Panc1 (cell line): Measurements from ENCODE around the gene NDUFC2. TPM values are rescaled to one million over a fixed set of nuclear protein-coding genes. Genes with fewer than 3 reads are reported as not detected.

Source experiments
- ATAC-seq: fragments of 200-7000 bp; cut with Tn5 transposase; 2 replicates; pipeline ENCODE4 v1.9.1; 2020; ENCODE audit warnings: mild to moderate bottlenecking, moderate library complexity
- BruUV-seq: library from RNA; stranded (reverse); fragments of 400-500 nt; replicated peaks from 2 replicates; lab custom pipeline; 2021; lab: Mats Ljungman, UMichigan
- CTCF ChIA-PET: fragments of 300-600 bp; sonication (Branson Sonifier 250); formaldehyde crosslinking; loops from one replicate; lab custom pipeline; 2022; ENCODE audit warnings: antibody characterized with exemption; lab: Charles Lee
- POLR2A ChIA-PET: fragments of 300-600 bp; sonication (Branson Sonifier 250); formaldehyde crosslinking; loops from one replicate; lab custom pipeline; 2022; ENCODE audit warnings: antibody characterized with exemption; lab: Charles Lee
- DNase-seq: peaks from one replicate; pipeline ENCODE4 v3.0.0-alpha.2; 2010; ENCODE audit warnings: low read depth, low spot score
- H3K27ac ChIP-seq: 2 replicates; pipeline ENCODE4 v1.5.1; 2011; ENCODE audit warnings: mild to moderate bottlenecking, low read length, inconsistent platforms
- H3K27me3 ChIP-seq: fragments of 200-500 bp; sonication (Bioruptor generic); 2 replicates; pipeline ENCODE4 v1.6.0; 2014; ENCODE audit warnings: low read length, inconsistent platforms; ENCODE audit not compliant: control insufficient read depth, insufficient read depth
- H3K36me3 ChIP-seq: fragments of 200-500 bp; sonication (Bioruptor generic); 2 replicates; pipeline ENCODE4 v1.5.1; 2014; ENCODE audit warnings: inconsistent platforms, mild to moderate bottlenecking, low read length, moderate library complexity; ENCODE audit not compliant: control insufficient read depth, insufficient read depth
- H3K4me1 ChIP-seq: 2 replicates; pipeline ENCODE4 v1.5.1; 2011; ENCODE audit warnings: inconsistent platforms, mild to moderate bottlenecking, low read length, moderate library complexity; ENCODE audit not compliant: control insufficient read depth, insufficient read depth
- H3K4me3 ChIP-seq, 2 experiments: 2 replicates each; pipeline ENCODE4 v1.5.1; 2011 to 2012; ENCODE audit warnings: low read depth in 2 of 2, low read length in 2 of 2, mild to moderate bottlenecking in 2 of 2, inconsistent platforms in 1 of 2, moderate library complexity in 1 of 2
- H3K9me3 ChIP-seq: fragments of 200-500 bp; sonication (Bioruptor generic); 2 replicates; pipeline ENCODE4 v1.5.1; 2014; ENCODE audit warnings: low read depth, mild to moderate bottlenecking, inconsistent platforms, low read length, moderate library complexity; ENCODE audit not compliant: control insufficient read depth, insufficient read depth
- POLR2AphosphoS5 ChIP-seq: IDR thresholded peaks from 2 replicates; pipeline ENCODE4 v1.6.1; 2012; ENCODE audit warnings: mild to moderate bottlenecking, low read depth, low read length, moderate library complexity
- REST ChIP-seq, 2 experiments: IDR thresholded peaks; 2 replicates each; pipeline ENCODE4 v1.6.1; 2011 to 2012; ENCODE audit warnings: low read depth in 2 of 2, control low read depth in 1 of 2, low read length in 1 of 2, mild to moderate bottlenecking in 1 of 2, moderate library complexity in 1 of 2; ENCODE audit not compliant: insufficient read depth in 1 of 2
- SIN3A ChIP-seq: IDR thresholded peaks from 2 replicates; pipeline ENCODE4 v1.6.1; 2012; ENCODE audit warnings: low read depth, mild to moderate bottlenecking, low read length, moderate library complexity, borderline replicate concordance; ENCODE audit not compliant: insufficient read depth
- TCF7L2 ChIP-seq: IDR thresholded peaks from 2 replicates; pipeline ENCODE4 v1.6.1; 2011; ENCODE audit warnings: mild to moderate bottlenecking, low read depth, low read length, inconsistent platforms
- in situ Hi-C: cut with HindIII; loops from 2 replicates; pipeline ENCODE4 v1.10.0; 2016; ENCODE audit warnings: low sequenced_read_pairs, low pct_unique_long_range_greater_than_20kb
- intact Hi-C: fragments of 100-400 bp; cut with micrococcal nuclease; formaldehyde crosslinking; loops from one replicate; pipeline ENCODE4 v1.10.0; 2022; ENCODE audit not compliant: unreplicated experiment
- total RNA-seq: library from RNA; stranded (reverse); gene quantifications from one replicate; pipeline ENCODE4 v1.2.1, GENCODE V29; 2021; ENCODE audit not compliant: unreplicated experiment
- TF ChIP-seq, protein P1 (sequence below): fragments of 450-650 bp; IDR thresholded peaks from 2 replicates; pipeline ENCODE4 v1.5.1; 2017; ENCODE audit warnings: mild to moderate bottlenecking

Gene NDUFC2
- total RNA-seq, 1 experiment from 2014 or later: 308 TPM

DNA sequence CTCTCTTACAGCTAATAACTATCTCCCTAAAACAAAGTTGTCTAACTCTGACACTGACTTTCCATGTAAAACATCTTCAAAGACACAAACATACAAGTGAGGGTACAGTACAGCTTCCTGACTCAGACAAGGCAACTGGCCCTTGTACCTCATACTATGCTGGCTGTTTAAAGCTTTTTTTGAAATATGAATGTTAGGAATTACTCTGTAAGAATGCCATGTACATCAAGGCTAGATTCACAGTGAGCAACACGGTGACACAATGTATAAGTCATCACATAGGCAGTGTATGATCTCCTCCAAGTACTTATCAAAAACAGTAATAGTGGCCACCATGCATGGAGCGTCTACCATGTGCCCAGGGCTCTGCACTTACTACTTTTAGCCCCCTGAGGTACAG lies 31.2 kb upstream of the NDUFC2 start:
- TF ChIP-seq SIN3A: no peak
- no peak for TF ChIP-seq REST (IDR thresholded peaks at IDR 0.05; ENCODE audit: insufficient read depth in 1 of 2, low read depth in 2 of 2, low read length in 1 of 2)
- TF ChIP-seq TCF7L2: no peak
- TF ChIP-seq, protein P1, sequence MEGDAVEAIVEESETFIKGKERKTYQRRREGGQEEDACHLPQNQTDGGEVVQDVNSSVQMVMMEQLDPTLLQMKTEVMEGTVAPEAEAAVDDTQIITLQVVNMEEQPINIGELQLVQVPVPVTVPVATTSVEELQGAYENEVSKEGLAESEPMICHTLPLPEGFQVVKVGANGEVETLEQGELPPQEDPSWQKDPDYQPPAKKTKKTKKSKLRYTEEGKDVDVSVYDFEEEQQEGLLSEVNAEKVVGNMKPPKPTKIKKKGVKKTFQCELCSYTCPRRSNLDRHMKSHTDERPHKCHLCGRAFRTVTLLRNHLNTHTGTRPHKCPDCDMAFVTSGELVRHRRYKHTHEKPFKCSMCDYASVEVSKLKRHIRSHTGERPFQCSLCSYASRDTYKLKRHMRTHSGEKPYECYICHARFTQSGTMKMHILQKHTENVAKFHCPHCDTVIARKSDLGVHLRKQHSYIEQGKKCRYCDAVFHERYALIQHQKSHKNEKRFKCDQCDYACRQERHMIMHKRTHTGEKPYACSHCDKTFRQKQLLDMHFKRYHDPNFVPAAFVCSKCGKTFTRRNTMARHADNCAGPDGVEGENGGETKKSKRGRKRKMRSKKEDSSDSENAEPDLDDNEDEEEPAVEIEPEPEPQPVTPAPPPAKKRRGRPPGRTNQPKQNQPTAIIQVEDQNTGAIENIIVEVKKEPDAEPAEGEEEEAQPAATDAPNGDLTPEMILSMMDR: no peak
- TF ChIP-seq POLR2AphosphoS5: no peak
- intact Hi-C loops (no loop called here), in situ Hi-C loops (no loop called here)
- Histone ChIP-seq H3K4me1 (no peaks in the 10 kb centered on the region), H3K27me3 (no peaks in the 10 kb centered on the region), H3K27ac (no peak overlapping the region), H3K4me3 (no peak overlapping the region), H3K9me3 (no peaks in the 10 kb centered on the region), H3K36me3 (peaks cover 20% of the 10 kb centered on the region)
- DNase-seq: no peak
- ATAC-seq: no peak
- no TSS peak for BruUV-seq
- ChIA-PET CTCF (interaction anchor here (0.6 kb wide), 1 partner anchor 12 kb away, joined by 4 read pairs; no protein-coding TSS in a partner anchor), POLR2A (no interaction called here)

DNA sequence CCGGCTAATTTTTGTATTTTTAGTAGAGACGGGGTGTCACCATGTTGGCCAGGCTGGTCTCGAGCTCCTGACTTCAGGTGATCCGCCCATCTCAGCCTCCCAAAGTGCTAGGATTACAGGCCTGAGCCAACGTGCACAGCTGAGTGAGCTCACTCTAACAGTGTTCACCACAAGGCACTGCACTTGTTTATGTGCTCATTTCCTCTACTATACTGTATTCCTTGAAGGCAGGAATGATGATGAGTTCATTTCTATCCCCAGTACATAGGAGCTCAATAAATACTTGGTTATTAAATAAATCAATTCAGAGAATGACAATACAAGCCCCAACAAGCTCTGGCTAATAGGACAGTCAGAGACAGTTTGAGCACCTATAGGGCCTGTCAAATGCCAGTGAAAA lies 30.7 kb upstream of the NDUFC2 start:
- Histone ChIP-seq H3K36me3 (peaks cover 20% of the 10 kb centered on the region), H3K27me3 (no peaks in the 10 kb centered on the region), H3K27ac (no peak overlapping the region), H3K9me3 (no peaks in the 10 kb centered on the region), H3K4me3 (no peak overlapping the region), H3K4me1 (no peaks in the 10 kb centered on the region)
- ChIA-PET CTCF (interaction anchor here (0.6 kb wide), 1 partner anchor 13 kb away, joined by 4 read pairs; no protein-coding TSS in a partner anchor), POLR2A (no interaction called here)
- no peak for ATAC-seq
- intact Hi-C loops: no loop called here
- no peak for TF ChIP-seq SIN3A
- no peak for TF ChIP-seq REST (IDR thresholded peaks at IDR 0.05; ENCODE audit: insufficient read depth in 1 of 2, low read depth in 2 of 2, low read length in 1 of 2)
- TF ChIP-seq, protein P1: no peak
- TF ChIP-seq POLR2AphosphoS5: no peak
- no peak for TF ChIP-seq TCF7L2
- BruUV-seq: no TSS peak
- in situ Hi-C loops: no loop called here
- DNase-seq: no peak
